Peyer's patch (tissue), 4 donors: ENCODE results near the gene SNX33.
"Not testable (repeated sequence)": the region's sequence is repeated elsewhere in the genome, so short reads cannot be mapped to it uniquely, and the experiment has no call there.

Experiments used
- CTCF ChIP-seq, 6 experiments: fragments of 450-650 bp in 4 of 6; fragments of 200-600 bp in 2 of 6; sonication (generic) in 1 of 6; IDR thresholded peaks; one replicate each; pipeline ENCODE4 v1.5.1; 2017 to 2019; ENCODE audit warnings: antibody characterized with exemption in 6 of 6, mild to moderate bottlenecking in 3 of 6, moderate library complexity in 1 of 6
- POLR2A ChIP-seq, 2 donors: fragments of 450-650 bp; IDR thresholded peaks; one replicate each; pipeline ENCODE4 v1.5.1; 2017; ENCODE audit warnings: antibody characterized with exemption in 2 of 2, mild to moderate bottlenecking in 2 of 2, moderate library complexity in 2 of 2

GRCh38 chr15:75693028-75693427, 45.3 kb downstream of the SNX33 start:
- not testable (repeated sequence) for TF ChIP-seq CTCF, POLR2A (IDR thresholded peaks at IDR 0.05)
